ENCODE measurements around the gene SH3RF1.
"Not testable (repeated sequence)": the region's sequence is repeated elsewhere in the genome, so short reads cannot be mapped to it uniquely, and the experiment has no call there.

SH3RF1 gene

DNA sequence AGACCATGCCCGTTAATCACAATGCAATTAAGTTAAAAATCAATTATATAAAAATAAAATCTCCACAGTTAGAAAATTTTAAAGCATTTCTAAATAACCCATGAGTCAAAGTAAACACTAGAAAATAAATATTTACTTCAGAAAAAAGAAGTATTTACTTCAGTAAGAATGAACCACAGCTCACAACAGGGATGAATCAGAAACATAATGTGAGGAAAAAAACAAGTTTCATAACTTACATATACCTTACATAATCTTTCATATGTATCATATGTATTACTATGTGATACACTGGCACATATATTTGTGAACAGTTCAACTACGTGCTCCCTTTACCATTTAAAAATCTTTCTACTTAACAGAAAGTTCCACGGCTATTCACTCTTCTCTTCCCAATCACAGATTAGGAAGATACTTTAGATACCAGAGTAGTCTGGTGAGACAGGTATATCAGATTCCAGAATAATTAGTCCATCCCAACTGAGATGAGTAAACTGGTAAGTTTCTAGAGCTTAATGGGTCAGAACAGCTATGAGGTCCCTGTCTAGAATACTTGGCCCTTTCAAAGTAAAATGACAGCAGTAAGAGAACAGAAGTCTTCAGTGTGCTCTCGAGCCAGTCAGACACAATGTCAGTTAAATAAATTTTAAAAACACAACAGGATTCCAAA, 70.3 kb downstream of the SH3RF1 start:
- no peak for DNase-seq (ENCODE audit: low spot score)

GRCh38 chr4:169199184-169199583, 71.6 kb downstream of the SH3RF1 start:
- no peak for DNase-seq (ENCODE audit: low spot score)

- no peak for DNase-seq (ENCODE audit: low spot score)
Observed at GRCh38 chr4:169198167-169198566, 72.6 kb downstream of the SH3RF1 start.

- not testable (repeated sequence) for DNase-seq (ENCODE audit: low spot score)
Observed at GRCh38 chr4:169197206-169197605, 73.5 kb downstream of the SH3RF1 start.

DNA sequence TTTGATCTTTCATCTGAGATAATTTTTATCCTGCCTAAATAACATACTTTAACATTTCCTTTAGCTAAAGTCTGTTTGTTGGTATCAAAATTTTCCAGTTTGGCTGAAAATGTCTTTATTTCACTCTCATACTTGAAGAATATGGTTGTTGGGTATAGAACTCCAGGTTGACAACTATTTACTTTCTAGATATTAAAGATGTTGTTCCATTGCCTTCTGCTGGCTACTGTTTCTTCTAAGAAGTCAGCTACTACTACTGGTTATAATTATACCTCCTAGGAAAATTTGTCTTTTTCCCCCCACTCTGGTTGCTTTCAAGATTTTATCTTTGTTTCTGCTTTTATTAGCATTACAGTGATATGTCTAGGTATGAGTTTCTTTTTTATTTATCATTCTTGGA, 75.7 kb downstream of the SH3RF1 start:
- DNase-seq (ENCODE audit: low spot score): no peak

DNA sequence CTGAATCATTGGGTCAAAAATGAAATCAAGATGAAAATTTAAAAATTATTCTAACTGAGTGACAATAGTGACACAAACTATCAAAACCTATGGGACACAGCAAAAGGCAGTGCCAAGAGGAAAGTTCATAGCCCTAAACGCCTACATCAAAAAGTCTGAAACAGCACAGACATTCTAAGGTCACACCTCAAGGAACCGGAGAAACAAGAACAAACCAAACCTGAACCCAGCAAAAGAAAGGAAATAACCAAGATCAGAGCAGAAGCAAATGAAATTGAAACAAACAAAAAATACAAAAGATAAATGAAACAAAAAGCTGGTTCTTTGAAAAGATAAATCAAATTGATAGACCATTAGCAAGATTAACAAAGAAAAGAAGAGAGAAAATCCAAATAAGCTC, 80.8 kb downstream of the SH3RF1 start:
- not testable (repeated sequence) for DNase-seq (ENCODE audit: low spot score)

GRCh38 chr4:169189372-169189771, 81.4 kb downstream of the SH3RF1 start:
- DNase-seq (ENCODE audit: low spot score): no peak

- DNase-seq (ENCODE audit: low spot score): no peak
Observed at GRCh38 chr4:169188204-169188603, 82.6 kb downstream of the SH3RF1 start.

- DNase-seq (ENCODE audit: low spot score): no peak
Observed at GRCh38 chr4:169185133-169185956, 85.4 kb downstream of the SH3RF1 start.

DNA sequence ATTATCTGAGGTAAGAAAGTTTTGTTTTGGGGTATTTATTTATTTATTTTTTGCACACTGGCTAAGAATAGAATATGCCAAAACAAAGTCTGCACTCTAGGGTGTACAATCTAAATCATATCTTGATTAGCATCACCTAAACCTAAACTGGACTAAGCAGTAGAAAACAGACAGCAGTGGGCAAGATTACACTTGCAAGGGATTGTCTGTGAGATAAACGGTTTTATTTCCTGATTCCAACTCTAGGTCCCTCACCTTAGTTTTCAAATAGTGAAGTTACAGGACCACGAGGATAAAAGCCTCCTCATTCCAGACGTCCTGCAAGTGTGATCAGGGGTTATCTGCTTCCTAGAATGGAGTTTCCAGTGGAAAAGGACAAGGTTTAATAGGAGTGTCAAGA, 86.1 kb downstream of the SH3RF1 start:
- no peak for DNase-seq (ENCODE audit: low spot score)

- DNase-seq (ENCODE audit: low spot score): no peak
Observed at GRCh38 chr4:169184236-169184635, 86.5 kb downstream of the SH3RF1 start.

- no peak for DNase-seq (ENCODE audit: low spot score)
Observed at GRCh38 chr4:169183581-169183980, 87.2 kb downstream of the SH3RF1 start.

DNA sequence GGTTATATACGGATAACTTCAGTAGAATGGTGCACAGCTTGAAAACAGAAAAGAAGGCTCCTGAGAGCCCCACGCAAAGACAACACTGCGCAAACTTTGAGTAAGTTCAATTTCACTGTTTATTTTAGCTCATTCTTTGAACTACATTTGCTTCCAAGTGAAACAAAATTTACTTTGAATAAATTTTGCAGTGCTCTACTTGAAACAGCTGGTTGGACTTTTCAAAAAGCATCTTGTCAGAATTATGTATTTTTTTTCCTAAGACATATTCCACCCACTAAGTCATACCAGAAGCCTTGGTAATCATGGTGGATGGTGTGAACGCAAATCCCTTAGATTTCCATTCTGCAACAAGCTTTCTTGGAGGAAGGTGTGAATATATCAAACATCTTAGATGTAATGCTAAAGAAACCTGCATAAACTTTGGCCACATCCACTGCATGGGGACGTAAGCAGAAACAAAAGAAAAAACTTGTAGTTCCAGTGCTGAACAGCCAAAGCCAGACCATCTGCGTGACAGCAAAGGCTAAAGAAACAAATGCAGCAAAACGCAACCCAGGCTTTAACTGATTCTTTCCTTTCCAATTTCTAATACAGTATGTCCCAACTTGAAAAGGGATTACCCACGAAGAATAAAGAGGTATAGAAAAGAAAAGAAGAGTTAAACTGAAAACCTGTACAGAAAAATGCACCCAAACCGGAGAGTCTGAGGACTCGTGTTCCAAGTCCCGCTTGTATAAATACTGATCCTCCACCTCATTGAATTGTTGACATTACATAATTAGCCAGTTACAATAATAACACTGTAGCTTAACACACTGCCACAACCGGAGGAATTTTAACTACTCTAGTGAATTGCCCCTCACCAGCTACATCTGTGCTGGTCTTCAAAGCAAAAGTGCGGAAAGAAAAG, 90.9 kb downstream of the SH3RF1 start:
- no peak for DNase-seq (ENCODE audit: low spot score)

- DNase-seq (ENCODE audit: low spot score): not testable (repeated sequence)
Observed at GRCh38 chr4:169178092-169178491, 92.7 kb downstream of the SH3RF1 start.

- no peak for DNase-seq (ENCODE audit: low spot score)
Observed at GRCh38 chr4:169175476-169175875, 95.3 kb downstream of the SH3RF1 start.

DNA sequence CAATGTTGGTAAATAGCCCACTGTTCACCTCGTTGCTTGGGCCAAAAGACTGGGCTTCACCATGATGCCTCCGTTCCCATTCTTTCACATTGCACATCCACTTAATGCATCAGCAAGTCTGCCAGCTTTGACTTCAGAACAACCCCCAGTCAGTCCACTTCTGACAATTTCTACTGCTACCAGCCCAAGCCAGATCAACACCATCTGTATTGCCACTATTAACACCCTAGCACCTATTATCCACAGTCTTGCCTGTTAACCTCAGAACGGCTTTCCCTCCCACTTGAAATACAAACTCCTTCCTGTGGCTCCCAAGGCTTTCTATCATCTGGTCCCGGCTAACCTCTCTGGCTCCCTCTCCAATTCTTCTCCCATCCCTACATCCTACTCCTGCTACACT, 95.7 kb downstream of the SH3RF1 start:
- DNase-seq (ENCODE audit: low spot score): no peak

GRCh38 chr4:169174247-169174646, 96.5 kb downstream of the SH3RF1 start:
- DNase-seq (ENCODE audit: low spot score): no peak

DNA sequence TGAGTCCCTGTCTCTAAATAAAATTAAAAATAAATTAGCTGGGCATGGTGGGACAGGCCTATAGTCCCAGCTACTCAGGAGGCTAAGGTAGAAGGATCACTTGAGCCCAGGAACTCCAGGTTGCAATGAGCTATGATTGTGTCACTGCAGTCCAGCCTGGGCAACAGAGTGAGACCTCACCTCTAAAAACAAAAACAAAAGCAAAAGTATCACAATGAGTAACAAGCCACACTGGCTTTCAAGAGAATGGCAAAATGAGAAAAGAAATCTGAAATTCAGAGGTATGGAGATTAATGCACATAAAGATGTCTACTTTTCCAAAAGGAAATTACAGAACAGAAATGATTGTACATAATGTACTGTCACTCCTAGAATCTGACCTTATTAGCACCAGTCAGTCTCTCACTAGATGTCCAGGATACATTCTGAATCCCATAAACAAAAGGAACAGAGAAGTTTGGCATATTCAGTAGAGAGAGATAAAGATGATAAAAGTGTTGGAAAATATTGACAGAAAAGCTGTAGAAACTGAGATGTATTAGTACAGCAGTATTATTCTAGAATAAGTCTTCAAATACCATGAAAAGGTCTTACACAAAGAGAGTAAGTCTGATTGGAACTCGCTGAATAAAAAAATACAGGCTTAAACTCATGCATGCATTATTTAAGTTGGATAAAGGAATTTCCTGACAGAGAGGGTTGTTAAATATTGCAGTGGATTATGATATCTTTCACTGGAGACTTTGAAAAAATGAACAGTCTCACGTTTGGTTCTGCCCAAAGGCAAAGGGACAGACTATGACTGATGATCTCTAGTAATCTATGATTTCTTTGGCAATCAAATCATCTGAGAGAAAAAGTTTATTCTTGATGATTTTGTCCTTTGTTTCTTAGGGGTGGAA, 102.5 kb downstream of the SH3RF1 start:
- DNase-seq (ENCODE audit: low spot score): peak; percentile 19

DNA sequence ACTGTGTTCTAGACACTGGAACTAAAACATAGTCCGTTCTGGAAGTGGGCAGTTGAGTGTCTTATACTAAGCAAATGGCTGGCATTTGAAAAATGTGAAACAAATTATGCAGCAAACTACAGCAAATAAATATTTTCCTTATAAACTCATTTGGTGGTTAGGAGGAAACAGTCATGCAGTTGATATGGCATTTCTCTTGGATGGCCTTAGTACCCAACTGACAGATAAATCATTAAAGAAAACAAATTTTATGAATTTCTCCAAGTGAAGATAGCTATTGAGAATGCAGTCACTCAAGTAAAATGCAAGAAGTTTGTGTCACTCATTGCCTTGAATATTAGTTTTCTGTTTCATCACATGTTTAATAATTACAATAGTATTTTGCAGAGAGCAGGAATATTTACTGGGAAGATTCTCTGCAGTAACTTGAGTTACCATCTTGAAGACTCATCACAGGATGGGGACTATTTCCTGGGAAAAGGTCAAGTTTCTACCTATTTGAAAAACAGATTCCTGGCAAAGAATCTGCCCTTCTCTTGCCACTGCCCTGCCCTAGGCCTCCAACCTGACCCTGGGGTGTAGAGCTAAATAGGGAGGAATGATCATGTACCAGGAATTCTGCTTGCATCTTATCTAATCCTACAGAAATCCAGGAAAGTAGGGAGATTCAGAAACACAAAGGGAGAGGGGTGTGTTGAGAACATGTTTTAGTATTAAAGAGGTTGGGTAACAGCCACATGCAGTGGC, 105.9 kb downstream of the SH3RF1 start:
- DNase-seq (ENCODE audit: low spot score): no peak

GRCh38 chr4:169163947-169164668, 106.6 kb downstream of the SH3RF1 start:
- DNase-seq (ENCODE audit: low spot score): no peak

Measured in activated CD4-positive, alpha-beta T cell treated with anti-CD3 and anti-CD28 coated beads, Interleukin-2, Interleukin-4, amounts not matched to agents 100 ng/mL and 50 ng/mL, durations not matched to agents 16 hours and 8 hours (primary cell).